A549 (cell line): ENCODE results near the gene OR51D1.

Source experiments
- BHLHE40 ChIP-seq: IDR thresholded peaks from 2 replicates; pipeline ENCODE4 v1.6.1; 2012; ENCODE audit warnings: low read depth, low read length, inconsistent platforms
- KDM5A ChIP-seq: fragments of 200-600 bp; sonication (generic); IDR thresholded peaks from 2 replicates; pipeline ENCODE4 v1.6.1; 2016; ENCODE audit warnings: antibody characterized with exemption, mild to moderate bottlenecking
- MAZ ChIP-seq: fragments of 150-350 bp; IDR thresholded peaks from 2 replicates; pipeline ENCODE4 v1.6.1; 2014; ENCODE audit warnings: antibody characterized with exemption, low read depth, low read length, borderline replicate concordance
- MYC ChIP-seq: IDR thresholded peaks from 2 replicates; pipeline ENCODE4 v1.6.1; 2012; ENCODE audit warnings: mild to moderate bottlenecking, inconsistent platforms, low read length, improper control_type of control experiment, borderline replicate concordance
- RAD21 ChIP-seq, 2 experiments: fragments of >200 bp in 1 of 2; sonication (Bioruptor Twin) in 1 of 2; formaldehyde crosslinking in 1 of 2; IDR thresholded peaks in 1 of 2; conservative IDR thresholded peaks in 1 of 2; 2 replicates in 1 of 2; 3 replicates in 1 of 2; pipeline ENCODE4 v1.6.1; 2012 to 2018; ENCODE audit warnings: inconsistent platforms in 1 of 2
- TF ChIP-seq, protein P1 (sequence below): fragments of >200 bp; sonication (Bioruptor Twin); formaldehyde crosslinking; IDR thresholded peaks from 3 replicates; pipeline ENCODE4 v1.5.1; 2016
- TF ChIP-seq, protein P2 (sequence below): fragments of 200-600 bp; sonication (generic); IDR thresholded peaks from 2 replicates; pipeline ENCODE4 v1.6.1; 2016; ENCODE audit warnings: antibody characterized with exemption, mild to moderate bottlenecking, moderate library complexity

DNA sequence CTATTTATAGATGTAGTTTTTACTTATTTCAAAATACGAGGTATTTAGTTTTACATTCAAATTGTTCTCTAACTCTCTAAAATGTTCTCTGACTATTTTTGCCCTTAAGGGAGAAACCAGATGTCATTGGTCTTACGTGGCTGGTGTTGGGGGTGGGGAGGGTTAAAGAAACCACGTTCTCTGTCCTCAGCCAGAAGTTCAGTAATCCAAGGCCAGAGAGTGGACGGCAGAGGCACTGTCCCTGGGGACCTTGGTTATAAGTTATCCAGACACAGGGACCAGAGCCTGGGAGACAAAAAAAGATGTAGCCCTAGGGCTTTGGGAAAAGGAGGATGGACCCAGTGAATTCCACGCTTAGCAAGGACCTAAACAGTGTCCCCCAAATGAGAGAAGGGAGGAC lies 5.8 kb downstream of the OR51D1 start:
- no peak for TF ChIP-seq KDM5A
- TF ChIP-seq, protein P1, sequence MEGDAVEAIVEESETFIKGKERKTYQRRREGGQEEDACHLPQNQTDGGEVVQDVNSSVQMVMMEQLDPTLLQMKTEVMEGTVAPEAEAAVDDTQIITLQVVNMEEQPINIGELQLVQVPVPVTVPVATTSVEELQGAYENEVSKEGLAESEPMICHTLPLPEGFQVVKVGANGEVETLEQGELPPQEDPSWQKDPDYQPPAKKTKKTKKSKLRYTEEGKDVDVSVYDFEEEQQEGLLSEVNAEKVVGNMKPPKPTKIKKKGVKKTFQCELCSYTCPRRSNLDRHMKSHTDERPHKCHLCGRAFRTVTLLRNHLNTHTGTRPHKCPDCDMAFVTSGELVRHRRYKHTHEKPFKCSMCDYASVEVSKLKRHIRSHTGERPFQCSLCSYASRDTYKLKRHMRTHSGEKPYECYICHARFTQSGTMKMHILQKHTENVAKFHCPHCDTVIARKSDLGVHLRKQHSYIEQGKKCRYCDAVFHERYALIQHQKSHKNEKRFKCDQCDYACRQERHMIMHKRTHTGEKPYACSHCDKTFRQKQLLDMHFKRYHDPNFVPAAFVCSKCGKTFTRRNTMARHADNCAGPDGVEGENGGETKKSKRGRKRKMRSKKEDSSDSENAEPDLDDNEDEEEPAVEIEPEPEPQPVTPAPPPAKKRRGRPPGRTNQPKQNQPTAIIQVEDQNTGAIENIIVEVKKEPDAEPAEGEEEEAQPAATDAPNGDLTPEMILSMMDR, result no peak
- TF ChIP-seq, protein P2, sequence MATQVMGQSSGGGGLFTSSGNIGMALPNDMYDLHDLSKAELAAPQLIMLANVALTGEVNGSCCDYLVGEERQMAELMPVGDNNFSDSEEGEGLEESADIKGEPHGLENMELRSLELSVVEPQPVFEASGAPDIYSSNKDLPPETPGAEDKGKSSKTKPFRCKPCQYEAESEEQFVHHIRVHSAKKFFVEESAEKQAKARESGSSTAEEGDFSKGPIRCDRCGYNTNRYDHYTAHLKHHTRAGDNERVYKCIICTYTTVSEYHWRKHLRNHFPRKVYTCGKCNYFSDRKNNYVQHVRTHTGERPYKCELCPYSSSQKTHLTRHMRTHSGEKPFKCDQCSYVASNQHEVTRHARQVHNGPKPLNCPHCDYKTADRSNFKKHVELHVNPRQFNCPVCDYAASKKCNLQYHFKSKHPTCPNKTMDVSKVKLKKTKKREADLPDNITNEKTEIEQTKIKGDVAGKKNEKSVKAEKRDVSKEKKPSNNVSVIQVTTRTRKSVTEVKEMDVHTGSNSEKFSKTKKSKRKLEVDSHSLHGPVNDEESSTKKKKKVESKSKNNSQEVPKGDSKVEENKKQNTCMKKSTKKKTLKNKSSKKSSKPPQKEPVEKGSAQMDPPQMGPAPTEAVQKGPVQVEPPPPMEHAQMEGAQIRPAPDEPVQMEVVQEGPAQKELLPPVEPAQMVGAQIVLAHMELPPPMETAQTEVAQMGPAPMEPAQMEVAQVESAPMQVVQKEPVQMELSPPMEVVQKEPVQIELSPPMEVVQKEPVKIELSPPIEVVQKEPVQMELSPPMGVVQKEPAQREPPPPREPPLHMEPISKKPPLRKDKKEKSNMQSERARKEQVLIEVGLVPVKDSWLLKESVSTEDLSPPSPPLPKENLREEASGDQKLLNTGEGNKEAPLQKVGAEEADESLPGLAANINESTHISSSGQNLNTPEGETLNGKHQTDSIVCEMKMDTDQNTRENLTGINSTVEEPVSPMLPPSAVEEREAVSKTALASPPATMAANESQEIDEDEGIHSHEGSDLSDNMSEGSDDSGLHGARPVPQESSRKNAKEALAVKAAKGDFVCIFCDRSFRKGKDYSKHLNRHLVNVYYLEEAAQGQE, result no peak
- TF ChIP-seq BHLHE40, result no peak
- no peak for TF ChIP-seq MYC
- TF ChIP-seq MAZ, result no peak
- TF ChIP-seq RAD21 (conservative IDR thresholded peaks at IDR 0.05 in 1 of 2, IDR thresholded peaks at IDR 0.05 in 1 of 2), result no peak
